HG02610 (cell line): Measurements from ENCODE around the gene ZNF101.

Source experiments
- ATAC-seq: cut with Tn5 transposase; IDR thresholded peaks from one replicate; pipeline ENCODE4 v1.9.1; 2021; ENCODE audit warnings: mild to moderate bottlenecking, moderate library complexity; ENCODE audit not compliant: unreplicated experiment

The ZNF101 gene

GRCh38 chr19:19637523-19638251 lies 31.0 kb upstream of the ZNF101 start:
- ATAC-seq, result no peak

- ATAC-seq, result peak; percentile 18
These were observed 26.0 kb upstream of the ZNF101 start for GRCh38 chr19:19642506-19643157.

DNA sequence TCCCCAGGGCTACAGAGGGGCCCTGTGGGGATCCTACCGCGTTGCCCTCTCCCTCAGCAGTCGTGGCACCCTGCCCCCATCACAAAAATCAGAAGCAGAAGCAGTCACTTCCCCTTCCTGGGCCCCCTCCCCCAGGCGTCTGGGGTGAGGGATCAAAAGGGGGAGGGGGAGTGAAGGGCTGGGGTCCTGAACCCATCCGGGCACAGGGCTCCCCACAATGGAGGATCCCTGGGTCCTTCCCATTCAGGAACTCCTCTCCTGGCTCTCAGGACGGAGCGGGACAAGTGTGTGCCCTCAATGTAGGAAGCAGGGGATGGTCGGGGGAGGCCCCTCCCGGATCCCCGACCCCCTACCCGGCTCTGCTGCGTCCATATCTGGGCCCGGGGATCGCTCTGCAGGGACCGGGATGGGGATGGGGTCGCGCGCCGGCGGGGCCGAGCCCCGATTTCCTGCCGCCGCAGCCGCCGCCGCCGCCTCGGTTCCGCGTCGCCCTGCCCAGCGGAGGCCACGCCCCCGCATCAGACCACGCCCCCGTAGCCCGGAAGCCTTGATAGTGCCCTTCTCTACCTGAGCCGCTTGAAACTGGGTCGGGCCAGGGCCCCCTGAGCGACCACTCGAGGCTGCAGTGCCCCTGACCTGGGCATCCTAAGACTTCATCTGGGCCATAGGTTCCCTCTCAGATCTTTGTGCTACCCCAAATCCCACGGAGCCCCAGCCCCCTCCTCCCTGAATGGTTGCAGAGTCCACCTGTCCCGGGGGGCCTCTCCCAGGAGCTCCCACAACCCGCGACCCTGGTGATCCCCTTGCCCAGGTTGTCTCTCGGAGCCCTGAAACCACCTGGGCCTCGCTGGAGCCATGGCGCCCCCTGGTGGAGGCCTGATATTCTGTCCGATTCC lies 25.2 kb upstream of the ZNF101 start, which contains the start of gene GMIP:
Gene GMIP, minus strand, starts transcription at position 500 of the 896 bp plus-strand sequence. Its CDS starts 128 bp downstream, at position 372.
- peak; percentile 66 for ATAC-seq

GRCh38 chr19:19644054-19644388 lies 24.6 kb upstream of the ZNF101 start:
- ATAC-seq, result no peak

DNA sequence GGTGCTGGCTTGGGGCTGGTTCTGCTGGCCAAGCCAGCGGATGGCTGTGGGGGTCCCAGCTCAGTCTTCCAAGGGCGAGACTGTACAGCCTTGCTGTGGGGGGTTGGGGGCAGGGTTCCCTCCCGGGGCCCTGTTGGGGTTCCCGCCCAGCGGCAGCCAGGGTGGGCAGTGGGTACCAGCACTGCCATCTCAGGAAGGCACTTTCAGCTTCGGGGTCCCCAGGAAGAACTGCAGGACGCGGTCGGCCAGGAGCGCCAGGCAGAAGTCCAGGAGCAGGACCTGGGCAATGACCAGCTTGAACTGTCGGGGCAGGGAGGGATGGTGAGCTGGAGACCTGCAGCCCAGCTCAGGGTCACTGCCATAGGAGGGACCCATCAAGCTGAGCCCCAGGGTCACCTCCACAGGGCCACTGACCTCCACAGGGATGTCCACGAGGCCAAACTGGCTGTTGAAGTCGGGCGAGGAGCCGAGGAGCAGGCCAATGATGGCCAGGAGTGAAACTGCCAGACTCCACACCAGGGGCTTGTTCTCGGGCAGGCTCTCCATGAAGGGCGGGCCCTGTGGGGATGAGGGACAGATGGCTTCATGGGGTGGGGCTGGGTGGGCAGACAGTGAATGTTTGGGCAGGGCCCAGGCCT lies 23.3 kb upstream of the ZNF101 start:
- no peak for ATAC-seq

GRCh38 chr19:19647037-19647835 lies 21.4 kb upstream of the ZNF101 start:
- ATAC-seq, result no peak

- no peak for ATAC-seq
These were observed 19.5 kb upstream of the ZNF101 start for GRCh38 chr19:19649155-19649554.

DNA sequence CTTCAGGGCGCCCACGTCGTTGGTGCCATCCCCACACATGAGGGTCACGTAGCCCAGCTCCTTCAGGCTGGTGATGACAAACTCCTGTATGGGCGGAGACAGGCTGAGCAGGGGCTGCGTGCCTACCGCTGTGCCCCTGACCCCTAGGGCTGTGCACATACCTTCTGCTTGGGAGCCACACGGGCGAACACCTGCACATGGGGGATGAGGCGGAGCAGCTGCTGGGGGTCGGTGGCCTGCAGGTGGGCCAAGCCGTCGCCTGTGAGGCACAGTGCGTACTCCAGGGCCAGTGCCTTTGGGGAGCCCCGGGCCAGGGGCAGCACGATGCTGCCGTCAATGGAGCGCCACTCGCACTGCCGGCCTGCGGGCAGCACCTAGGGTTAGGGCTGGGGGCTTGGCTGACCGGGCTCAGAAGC lies 19.1 kb upstream of the ZNF101 start:
- ATAC-seq, result no peak

GRCh38 chr19:19650331-19650730 lies 18.3 kb upstream of the ZNF101 start:
- no peak for ATAC-seq

GRCh38 chr19:19651076-19651475 lies 17.6 kb upstream of the ZNF101 start:
- ATAC-seq, result no peak

GRCh38 chr19:19652482-19653295 lies 15.9 kb upstream of the ZNF101 start:
- no peak for ATAC-seq

- no peak for ATAC-seq
These were observed 15.0 kb upstream of the ZNF101 start for GRCh38 chr19:19653597-19654147.

GRCh38 chr19:19654441-19654840 lies 14.2 kb upstream of the ZNF101 start:
- ATAC-seq, result no peak

DNA sequence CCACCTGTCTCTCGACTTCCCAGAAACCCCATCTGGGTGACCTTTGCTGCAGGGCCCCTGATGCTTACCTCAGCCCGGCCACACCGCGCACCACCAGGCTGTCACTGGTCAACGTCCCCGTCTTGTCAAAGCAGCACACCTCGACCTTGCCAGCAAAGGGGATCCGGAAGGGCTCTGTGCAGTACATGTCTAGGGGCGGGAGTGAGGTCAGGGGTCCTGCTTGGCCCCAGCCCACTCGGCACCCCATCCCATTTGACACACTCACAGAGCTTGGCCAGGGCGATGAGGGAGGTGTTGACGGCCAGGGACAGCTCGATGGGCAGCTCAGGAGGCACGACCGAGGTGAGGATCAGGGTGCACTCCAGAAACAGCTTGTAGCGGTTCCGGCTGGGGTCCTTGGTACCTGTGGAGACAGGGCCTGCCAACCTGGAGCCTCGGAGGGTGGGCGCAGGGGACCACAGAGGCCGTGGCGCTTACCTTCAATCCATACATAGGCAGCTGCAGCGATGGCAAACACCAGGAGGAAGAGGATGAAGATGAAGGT lies 13.5 kb upstream of the ZNF101 start:
- ATAC-seq, result no peak

- ATAC-seq, result no peak
These were observed 12.8 kb upstream of the ZNF101 start for GRCh38 chr19:19655641-19656343.

DNA sequence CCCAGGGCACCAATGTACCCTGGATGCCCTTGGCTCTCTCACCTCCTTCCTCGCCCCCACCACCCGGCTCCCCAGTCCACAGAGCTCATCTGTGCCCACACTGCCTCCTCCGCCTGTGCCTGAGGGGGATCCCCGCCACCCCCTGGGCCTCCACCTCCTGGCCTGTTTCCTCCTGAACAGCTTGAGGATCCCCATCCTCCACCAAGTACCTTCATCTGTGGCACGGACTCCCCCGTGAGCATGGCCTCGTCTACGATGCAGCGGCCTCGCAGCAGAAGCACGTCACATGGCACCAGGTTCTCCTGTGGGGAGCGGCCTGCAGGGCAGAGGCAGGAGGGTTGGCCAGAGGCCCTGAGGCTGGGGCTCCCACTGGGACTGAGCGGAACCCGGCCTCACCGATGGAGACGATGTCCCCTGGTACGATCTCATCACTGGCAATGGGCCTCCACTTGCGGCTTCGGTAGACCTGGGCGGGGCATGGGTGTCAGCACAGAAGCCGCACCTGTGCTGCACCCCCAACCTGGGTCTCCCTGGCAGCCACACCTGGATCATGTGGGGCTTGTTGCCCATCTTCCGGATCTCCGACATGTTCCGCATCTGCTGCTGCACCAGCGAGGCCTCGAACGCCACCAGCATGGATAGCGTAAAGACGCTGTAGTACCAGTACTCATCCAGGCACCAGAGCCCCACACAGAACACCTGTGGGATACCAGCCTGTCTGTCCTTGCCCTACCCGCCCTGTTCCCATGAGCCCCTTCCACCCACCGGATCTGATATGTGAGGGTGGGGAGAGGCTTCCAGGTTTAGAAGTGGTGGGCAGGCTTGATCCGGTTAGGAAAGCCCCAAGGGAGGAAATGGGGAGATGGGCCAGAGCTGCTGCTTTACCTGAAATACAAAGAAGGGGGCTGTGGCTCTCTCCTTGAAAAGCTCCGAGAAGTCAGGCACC lies 11.9 kb upstream of the ZNF101 start:
- no peak for ATAC-seq

- no peak for ATAC-seq
These were observed 11.2 kb upstream of the ZNF101 start for GRCh38 chr19:19657397-19657783.
